AG04449 (cell line): Measurements from ENCODE around the gene RORC.

ENCODE experiments used
- CTCF ChIA-PET: fragments of 350-600 bp; formaldehyde crosslinking; extraction: SDS; loops from one replicate; lab custom pipeline; 2021; ENCODE audit warnings: antibody characterized with exemption; lab: Yijun Ruan, JAX
- POLR2A ChIA-PET: fragments of 400-600, 350-600 bp; formaldehyde crosslinking; extraction: SDS; loops from one replicate; lab custom pipeline; 2020; ENCODE audit warnings: antibody characterized with exemption, inconsistent platforms; lab: Yijun Ruan, JAX
- DNase-seq: peaks from one replicate; pipeline ENCODE4 v3.0.0-alpha.2; 2010; ENCODE audit warnings: low read depth, low spot score
- H3K4me3 ChIP-seq: 2 replicates; pipeline ENCODE4 v1.5.1; 2011; ENCODE audit warnings: low read depth, mild to moderate bottlenecking, control low read depth, low read length
- CTCF ChIP-seq: IDR thresholded peaks from one replicate; pipeline ENCODE4 v1.5.1; 2011; ENCODE audit warnings: mild to moderate bottlenecking, moderate library complexity, low read length, control low read depth, inconsistent platforms; ENCODE audit not compliant: insufficient read depth; ENCODE audit errors: missing control alignments

Gene RORC

DNA sequence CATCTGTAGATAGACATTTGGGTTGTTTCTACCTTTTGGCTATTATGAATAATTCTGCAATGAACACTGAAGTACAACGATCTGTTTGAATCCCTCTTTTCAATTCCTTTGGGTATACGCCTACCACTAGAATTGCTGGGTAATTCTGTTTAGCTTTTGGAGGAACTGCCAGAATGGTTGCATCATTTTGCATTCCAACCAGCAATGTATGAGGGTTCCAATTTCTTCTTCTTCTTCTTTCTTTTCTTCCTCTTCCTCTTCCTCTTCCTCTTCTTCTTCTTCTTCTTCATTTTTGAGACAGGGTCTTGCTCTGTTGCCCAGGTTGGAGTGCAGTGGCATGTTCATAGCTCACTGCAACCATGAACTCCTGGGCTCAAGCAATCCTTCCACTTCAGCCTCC, 35.7 kb upstream of the RORC start:
- no peak for DNase-seq
- H3K4me3 ChIP-seq = no peak overlapping the region
- no peak for TF ChIP-seq CTCF
- ChIA-PET POLR2A (no interaction called here), CTCF (no interaction called here)

DNA sequence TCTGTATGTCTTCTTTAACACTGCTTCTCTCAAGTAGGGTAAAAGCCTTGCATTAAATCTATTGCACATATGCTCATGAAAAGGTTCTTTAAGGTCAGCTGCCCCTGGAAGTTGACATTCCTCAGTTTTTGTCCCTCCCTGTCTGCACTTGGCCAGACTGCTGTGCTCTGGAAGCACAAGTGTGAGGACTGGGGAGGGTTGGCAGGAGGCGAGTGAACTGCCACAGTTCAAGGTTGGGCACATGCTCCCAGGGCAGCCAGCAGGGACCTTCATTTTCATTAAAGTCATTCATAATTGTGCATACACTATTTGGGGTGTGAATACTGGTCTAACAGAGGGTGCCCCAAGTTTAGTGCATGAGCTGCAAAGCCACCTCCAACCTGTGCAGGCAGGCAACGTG, 32.8 kb upstream of the RORC start:
- ChIA-PET POLR2A (interaction anchor here (0.5 kb wide), 1 partner anchor 1925 kb away, joined by 4 read pairs; no protein-coding TSS in a partner anchor), CTCF (no interaction called here)
- no peak overlapping the region for H3K4me3 ChIP-seq
- DNase-seq = no peak
- no peak for TF ChIP-seq CTCF

GRCh38 chr1:151862604-151863003, 31.0 kb upstream of the RORC start:
- no peak overlapping the region for H3K4me3 ChIP-seq
- ChIA-PET CTCF (no interaction called here), POLR2A (no interaction called here)
- DNase-seq = no peak
- TF ChIP-seq CTCF = no peak

GRCh38 chr1:151860504-151861187, 29.0 kb upstream of the RORC start:
- no peak for DNase-seq
- TF ChIP-seq CTCF = no peak
- no peak overlapping the region for H3K4me3 ChIP-seq
- ChIA-PET POLR2A (no interaction called here), CTCF (interaction anchor here (1.1 kb wide), 1 partner anchor 22 kb away, joined by 3 read pairs; no protein-coding TSS in a partner anchor)

GRCh38 chr1:151859891-151860293, 28.3 kb upstream of the RORC start:
- ChIA-PET CTCF (interaction anchor here (0.9 to 1.2 kb wide), 2 partner anchors 14 to 167 kb away, joined by 3 to 4 read pairs; no protein-coding TSS in a partner anchor), POLR2A (no interaction called here)
- DNase-seq = no peak
- no peak overlapping the region for H3K4me3 ChIP-seq
- no peak for TF ChIP-seq CTCF

DNA sequence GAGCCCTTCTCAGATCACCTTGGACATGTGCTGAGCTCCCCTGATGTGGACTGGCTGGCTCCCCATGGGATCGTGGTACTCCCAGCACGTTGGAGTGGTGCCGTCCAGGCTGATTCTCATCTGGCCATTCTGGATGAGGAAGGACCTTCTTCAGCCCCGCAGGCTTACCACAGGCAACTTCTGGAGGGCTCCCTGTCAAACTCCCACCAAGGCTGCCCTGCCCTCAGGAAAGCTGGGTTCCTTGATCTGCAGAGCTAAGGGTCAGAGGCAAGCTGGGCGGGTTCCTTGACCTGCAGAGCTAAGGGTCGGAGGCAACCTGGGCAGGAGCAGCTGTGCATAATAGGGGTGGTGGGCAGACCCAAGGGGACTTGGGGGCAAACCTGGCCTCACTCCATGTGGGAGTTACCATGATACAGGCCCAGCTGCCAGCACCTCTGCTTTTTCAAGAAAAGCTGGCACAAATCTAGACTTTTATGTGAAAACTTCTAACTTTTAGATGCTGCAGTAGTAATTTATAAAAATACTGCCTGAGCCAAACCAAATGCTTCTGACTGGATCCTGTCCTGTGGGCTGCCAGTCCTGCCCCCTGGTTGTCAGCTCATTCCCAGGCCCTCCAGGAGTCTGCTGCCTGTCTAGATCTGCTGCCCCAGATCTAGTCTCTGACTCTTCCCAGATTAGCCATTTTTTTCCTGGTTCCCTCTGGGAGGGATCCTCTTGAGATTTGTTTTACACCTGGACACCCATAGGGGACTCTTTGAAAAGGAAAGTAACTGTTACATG, 27.5 kb upstream of the RORC start:
- CTCF ChIA-PET = interaction anchor here (0.9 to 1.5 kb wide), 3 partner anchors 13 to 166 kb away, joined by 3 to 4 read pairs (median 4); no protein-coding TSS in a partner anchor
- no peak for DNase-seq
- POLR2A ChIA-PET = no interaction called here
- H3K4me3 ChIP-seq = no peak overlapping the region
- TF ChIP-seq CTCF = no peak
